ENCODE data around the gene ETS1.

Gene ETS1

GRCh38 chr11:128625746-128626145 is 38.4 kb upstream of the ETS1 start:
- Histone ChIP-seq H3K27ac (ENCODE audit: low read depth, low read length) (no peak overlapping the region), H3K36me3 (ENCODE audit: insufficient read depth, low read length) (no peaks in the 10 kb centered on the region), H3K4me1 (ENCODE audit: insufficient read depth, low read length) (peaks cover 14% of the 10 kb centered on the region), H3K9ac (ENCODE audit: low read depth, low read length) (no peak overlapping the region), H3K9me3 (ENCODE audit: insufficient read depth, low read depth, low read length) (no peaks in the 10 kb centered on the region), H3K27me3 (ENCODE audit: insufficient read depth, low read length) (peaks cover 15% of the 10 kb centered on the region), H3K4me3 (ENCODE audit: low read length) (no peak overlapping the region)
- WGBS: 93% methylated on average over 2 of the region's 2 CpGs

DNA sequence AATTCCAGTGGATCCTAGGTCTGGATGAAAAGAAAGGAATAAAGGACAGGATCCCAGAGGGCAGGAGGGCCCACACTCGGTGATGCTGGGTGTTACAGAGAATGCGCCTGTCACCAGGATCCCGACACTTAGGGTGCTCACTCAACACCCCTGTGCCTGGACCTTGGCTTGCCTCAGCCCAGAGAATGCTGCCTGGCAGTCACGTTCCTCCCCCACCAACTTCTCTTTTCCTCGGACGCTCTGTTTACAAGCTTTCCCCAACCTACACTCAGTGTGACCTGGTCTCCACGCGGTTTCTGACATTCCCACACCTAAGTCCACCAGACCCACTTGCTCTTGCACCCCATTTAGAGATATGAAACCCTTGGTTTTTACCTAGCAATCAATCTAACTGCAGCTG is 38.0 kb upstream of the ETS1 start:
- H3K27ac ChIP-seq (ENCODE audit: low read depth, low read length): no peak overlapping the region
- H3K27me3 ChIP-seq (ENCODE audit: insufficient read depth, low read length): peaks cover 15% of the 10 kb centered on the region
- no peaks in the 10 kb centered on the region for H3K36me3 ChIP-seq (ENCODE audit: insufficient read depth, low read length)
- H3K4me3 ChIP-seq (ENCODE audit: low read length): no peak overlapping the region
- no peaks in the 10 kb centered on the region for H3K9me3 ChIP-seq (ENCODE audit: insufficient read depth, low read depth, low read length)
- no peak overlapping the region for H3K9ac ChIP-seq (ENCODE audit: low read depth, low read length)
- peaks cover 14% of the 10 kb centered on the region for H3K4me1 ChIP-seq (ENCODE audit: insufficient read depth, low read length)
- 85% methylated on average over 8 of the region's 8 CpGs for WGBS

DNA sequence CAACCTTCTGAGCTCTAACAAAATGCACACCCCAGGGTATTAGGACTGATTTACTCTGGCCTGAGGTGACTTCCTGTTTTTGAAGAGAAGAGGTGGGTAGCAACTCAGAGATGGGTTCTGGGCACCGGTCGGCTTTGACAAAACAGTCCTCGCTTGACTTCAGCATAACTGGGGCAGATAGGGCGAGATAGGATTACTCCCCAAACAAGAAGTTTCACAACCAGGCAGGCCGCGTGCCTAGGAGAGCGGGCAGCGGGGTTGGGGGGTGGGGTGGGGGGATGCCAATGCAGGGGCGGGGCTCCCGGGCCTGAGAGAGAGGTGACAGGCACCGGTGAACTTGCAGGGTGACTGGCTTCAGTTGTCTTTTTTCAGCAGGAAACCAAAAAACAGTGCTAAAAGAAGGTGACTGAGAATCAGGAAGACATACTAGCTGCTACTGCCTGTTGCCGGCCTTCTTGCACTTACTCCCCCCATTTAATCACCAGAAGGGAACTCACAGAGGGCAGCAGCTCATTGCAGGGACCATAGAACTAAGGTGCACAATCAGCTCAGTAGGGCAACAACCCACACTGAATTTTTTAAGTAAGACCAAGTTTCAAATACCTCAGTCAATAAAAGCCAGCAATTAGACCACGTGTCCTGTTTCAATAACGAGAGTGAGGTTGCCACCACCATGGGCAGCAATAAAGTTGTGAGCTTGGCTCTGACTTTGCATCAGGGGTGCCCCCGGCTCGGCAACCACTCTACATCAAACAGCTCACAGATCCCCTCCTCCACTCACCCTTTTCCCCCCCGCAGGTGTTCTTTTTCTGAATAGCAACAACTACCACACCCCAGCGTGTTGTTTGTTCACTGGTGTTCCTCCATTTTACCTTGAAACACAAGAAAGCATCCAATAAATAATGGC is 37.2 kb upstream of the ETS1 start:
- no peak overlapping the region for H3K9ac ChIP-seq (ENCODE audit: low read depth, low read length)
- no peak overlapping the region for H3K27ac ChIP-seq (ENCODE audit: low read depth, low read length)
- peaks cover 15% of the 10 kb centered on the region for H3K27me3 ChIP-seq (ENCODE audit: insufficient read depth, low read length)
- no peak overlapping the region for H3K4me3 ChIP-seq (ENCODE audit: low read length)
- 68% methylated on average over 18 of the region's 18 CpGs for WGBS
- H3K4me1 ChIP-seq (ENCODE audit: insufficient read depth, low read length): peaks cover 14% of the 10 kb centered on the region
- H3K9me3 ChIP-seq (ENCODE audit: insufficient read depth, low read depth, low read length): no peaks in the 10 kb centered on the region
- no peaks in the 10 kb centered on the region for H3K36me3 ChIP-seq (ENCODE audit: insufficient read depth, low read length)

- Histone ChIP-seq H3K4me1 (ENCODE audit: insufficient read depth, low read length) (peaks cover 14% of the 10 kb centered on the region), H3K9me3 (ENCODE audit: insufficient read depth, low read depth, low read length) (no peaks in the 10 kb centered on the region), H3K9ac (ENCODE audit: low read depth, low read length) (no peak overlapping the region), H3K27ac (ENCODE audit: low read depth, low read length) (no peak overlapping the region), H3K4me3 (ENCODE audit: low read length) (no peak overlapping the region), H3K27me3 (ENCODE audit: insufficient read depth, low read length) (peaks cover 20% of the 10 kb centered on the region), H3K36me3 (ENCODE audit: insufficient read depth, low read length) (no peaks in the 10 kb centered on the region)
- 75% methylated on average over 5 of the region's 5 CpGs for WGBS
These were observed 35.7 kb upstream of the ETS1 start for GRCh38 chr11:128623091-128623490.

GRCh38 chr11:128621601-128622501 is 34.5 kb upstream of the ETS1 start:
- no peak overlapping the region for H3K9ac ChIP-seq (ENCODE audit: low read depth, low read length)
- no peak overlapping the region for H3K4me3 ChIP-seq (ENCODE audit: low read length)
- peaks cover 14% of the 10 kb centered on the region for H3K4me1 ChIP-seq (ENCODE audit: insufficient read depth, low read length)
- 83% methylated on average over 17 of the region's 17 CpGs for WGBS
- H3K36me3 ChIP-seq (ENCODE audit: insufficient read depth, low read length): no peaks in the 10 kb centered on the region
- no peaks in the 10 kb centered on the region for H3K9me3 ChIP-seq (ENCODE audit: insufficient read depth, low read depth, low read length)
- peaks cover 30% of the 10 kb centered on the region for H3K27me3 ChIP-seq (ENCODE audit: insufficient read depth, low read length)
- no peak overlapping the region for H3K27ac ChIP-seq (ENCODE audit: low read depth, low read length)

- Histone ChIP-seq H3K27ac (ENCODE audit: low read depth, low read length) (no peak overlapping the region), H3K9me3 (ENCODE audit: insufficient read depth, low read depth, low read length) (no peaks in the 10 kb centered on the region), H3K4me1 (ENCODE audit: insufficient read depth, low read length) (peaks cover 14% of the 10 kb centered on the region), H3K36me3 (ENCODE audit: insufficient read depth, low read length) (no peaks in the 10 kb centered on the region), H3K9ac (ENCODE audit: low read depth, low read length) (no peak overlapping the region), H3K27me3 (ENCODE audit: insufficient read depth, low read length) (peaks cover 35% of the 10 kb centered on the region), H3K4me3 (ENCODE audit: low read length) (no peak overlapping the region)
- 86% methylated on average over 8 of the region's 9 CpGs for WGBS
These were observed 33.1 kb upstream of the ETS1 start for GRCh38 chr11:128620309-128621100.

DNA sequence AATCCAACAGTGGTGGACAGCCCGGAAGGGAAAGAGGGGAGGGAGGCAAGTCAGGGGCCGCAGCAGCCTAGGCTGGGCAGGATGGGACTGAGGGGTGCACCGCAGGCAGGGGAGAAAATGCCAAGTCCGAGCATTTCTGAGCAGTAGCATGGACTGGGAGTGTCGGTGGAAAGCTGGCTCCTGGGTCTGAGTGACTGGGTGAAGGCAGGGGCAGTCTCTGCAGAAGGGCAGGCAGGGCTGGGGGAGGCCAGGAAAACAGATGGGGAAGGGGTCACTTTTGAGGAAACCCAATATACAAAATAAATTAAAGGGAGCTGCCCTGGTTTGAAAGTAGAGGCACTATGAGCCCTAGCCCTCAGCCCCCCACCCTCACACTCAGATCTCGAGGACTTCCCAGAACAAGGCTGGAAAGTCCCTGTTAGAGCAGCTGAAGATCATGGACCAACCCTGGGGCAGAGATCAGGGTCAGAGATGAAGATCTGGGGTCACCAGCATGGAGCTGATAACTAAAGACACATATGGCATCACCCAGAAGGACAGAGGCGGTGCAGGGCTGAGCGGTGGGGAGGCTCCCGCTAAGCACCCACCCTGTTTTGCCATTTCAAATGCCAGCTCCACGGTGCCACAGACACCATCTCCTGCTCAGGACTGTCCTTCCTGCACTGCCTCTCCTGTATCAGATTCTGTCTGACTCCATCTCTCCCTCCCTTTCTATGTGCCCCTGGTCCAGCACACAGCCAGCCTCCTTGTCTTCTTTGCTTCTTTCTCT is 32.4 kb upstream of the ETS1 start:
- WGBS: 75% methylated on average over 10 of the region's 10 CpGs
- H3K4me1 ChIP-seq (ENCODE audit: insufficient read depth, low read length): peaks cover 14% of the 10 kb centered on the region
- no peak overlapping the region for H3K27ac ChIP-seq (ENCODE audit: low read depth, low read length)
- no peaks in the 10 kb centered on the region for H3K36me3 ChIP-seq (ENCODE audit: insufficient read depth, low read length)
- H3K27me3 ChIP-seq (ENCODE audit: insufficient read depth, low read length): peaks cover 41% of the 10 kb centered on the region
- H3K9me3 ChIP-seq (ENCODE audit: insufficient read depth, low read depth, low read length): no peaks in the 10 kb centered on the region
- H3K4me3 ChIP-seq (ENCODE audit: low read length): no peak overlapping the region
- no peak overlapping the region for H3K9ac ChIP-seq (ENCODE audit: low read depth, low read length)

- Histone ChIP-seq H3K4me1 (ENCODE audit: insufficient read depth, low read length) (peaks cover 13% of the 10 kb centered on the region), H3K27ac (ENCODE audit: low read depth, low read length) (no peak overlapping the region), H3K4me3 (ENCODE audit: low read length) (no peak overlapping the region), H3K9ac (ENCODE audit: low read depth, low read length) (no peak overlapping the region), H3K36me3 (ENCODE audit: insufficient read depth, low read length) (no peaks in the 10 kb centered on the region), H3K27me3 (ENCODE audit: insufficient read depth, low read length) (peaks cover 46% of the 10 kb centered on the region), H3K9me3 (ENCODE audit: insufficient read depth, low read depth, low read length) (no peaks in the 10 kb centered on the region)
- 91% methylated on average over 5 of the region's 5 CpGs for WGBS
These were observed 31.6 kb upstream of the ETS1 start for GRCh38 chr11:128619007-128619406.

- H3K27me3 ChIP-seq (ENCODE audit: insufficient read depth, low read length): peaks cover 49% of the 10 kb centered on the region
- peaks cover 11% of the 10 kb centered on the region for H3K4me1 ChIP-seq (ENCODE audit: insufficient read depth, low read length)
- 92% methylated on average over 7 of the region's 7 CpGs for WGBS
- no peaks in the 10 kb centered on the region for H3K36me3 ChIP-seq (ENCODE audit: insufficient read depth, low read length)
- H3K9ac ChIP-seq (ENCODE audit: low read depth, low read length): no peak overlapping the region
- H3K27ac ChIP-seq (ENCODE audit: low read depth, low read length): no peak overlapping the region
- no peaks in the 10 kb centered on the region for H3K9me3 ChIP-seq (ENCODE audit: insufficient read depth, low read depth, low read length)
- no peak overlapping the region for H3K4me3 ChIP-seq (ENCODE audit: low read length)
These were observed 31.2 kb upstream of the ETS1 start for GRCh38 chr11:128618603-128619002.

- no peaks in the 10 kb centered on the region for H3K36me3 ChIP-seq (ENCODE audit: insufficient read depth, low read length)
- no peak overlapping the region for H3K27ac ChIP-seq (ENCODE audit: low read depth, low read length)
- 88% methylated on average over 7 of the region's 7 CpGs for WGBS
- no peak overlapping the region for H3K9ac ChIP-seq (ENCODE audit: low read depth, low read length)
- no peaks in the 10 kb centered on the region for H3K4me1 ChIP-seq (ENCODE audit: insufficient read depth, low read length)
- H3K9me3 ChIP-seq (ENCODE audit: insufficient read depth, low read depth, low read length): no peaks in the 10 kb centered on the region
- H3K4me3 ChIP-seq (ENCODE audit: low read length): no peak overlapping the region
- H3K27me3 ChIP-seq (ENCODE audit: insufficient read depth, low read length): peaks cover 40% of the 10 kb centered on the region
These were observed 28.8 kb upstream of the ETS1 start for GRCh38 chr11:128616161-128616560.
